ENCODE measurements around the gene GUCA1C. TPM values are rescaled to one million over a fixed set of nuclear protein-coding genes. Genes with fewer than 3 reads are reported as not detected.

GUCA1C gene
- total RNA-seq: not detected
- polyA plus RNA-seq: not detected
- long read RNA-seq, donor 1: 0 reads
- long read RNA-seq, donor 2: 0 reads

- Histone ChIP-seq H3K27me3 (ENCODE audit: control insufficient read depth in 1 of 2, insufficient read depth in 2 of 2, low read length in 1 of 2) (no peaks in the 10 kb centered on the region), H3K27ac (ENCODE audit: low read depth in 1 of 2, low read length in 2 of 2) (no peak within 1 kb of the TSS), H3K4me3 (ENCODE audit: low read length in 2 of 2) (no peak within 1 kb of the TSS), H3K4me1 (ENCODE audit: control insufficient read depth in 1 of 2, insufficient read depth in 2 of 2, low read length in 2 of 2) (no peaks in the 10 kb centered on the region), H3K36me3 (ENCODE audit: control insufficient read depth in 1 of 2, insufficient read depth in 2 of 2, low read length in 1 of 2) (no peaks in the 10 kb centered on the region), H3K9me3 (ENCODE audit: control insufficient read depth, low read length) (no peaks in the 10 kb centered on the region)
- DNase-seq: no peak
- no peak for ATAC-seq (ENCODE audit: low FRiP score)
- intact Hi-C loops (cut with DNase I): no loop called here
- WGBS, 2 donors: 79 to 88% methylated on average over 1 of the region's 1 CpG
These were observed at the start of gene GUCA1C for GRCh38 chr3:108953700-108954099. GUCA1C (minus strand) TSS chr3:108953879; CDS start chr3:108953762, 117 bp downstream.

- intact Hi-C loops (cut with DNase I): no loop called here
- H3K27me3 ChIP-seq (ENCODE audit: control insufficient read depth in 1 of 2, insufficient read depth in 2 of 2, low read length in 1 of 2): no peaks in the 10 kb centered on the region
- H3K4me1 ChIP-seq (ENCODE audit: control insufficient read depth in 1 of 2, insufficient read depth in 2 of 2, low read length in 2 of 2): no peaks in the 10 kb centered on the region
- no peaks in the 10 kb centered on the region for H3K9me3 ChIP-seq (ENCODE audit: control insufficient read depth, low read length)
- DNase-seq (no peak), ATAC-seq (ENCODE audit: low FRiP score) (no peak)
- no peaks in the 10 kb centered on the region for H3K36me3 ChIP-seq (ENCODE audit: control insufficient read depth in 1 of 2, insufficient read depth in 2 of 2, low read length in 1 of 2)
- 42 to 51% methylated on average over 3 of the region's 3 CpGs for WGBS, 2 donors
- H3K27ac ChIP-seq (ENCODE audit: low read depth in 1 of 2, low read length in 2 of 2): no peak overlapping the region
- H3K4me3 ChIP-seq (ENCODE audit: low read length in 2 of 2): no peak overlapping the region
These were observed 44.8 kb upstream of the GUCA1C start for GRCh38 chr3:108998436-108998835.

GRCh38 chr3:108985844-108986243 lies 32.2 kb upstream of the GUCA1C start:
- Histone ChIP-seq H3K27me3 (ENCODE audit: control insufficient read depth in 1 of 2, insufficient read depth in 2 of 2, low read length in 1 of 2) (no peaks in the 10 kb centered on the region), H3K36me3 (ENCODE audit: control insufficient read depth in 1 of 2, insufficient read depth in 2 of 2, low read length in 1 of 2) (no peaks in the 10 kb centered on the region), H3K4me1 (ENCODE audit: control insufficient read depth in 1 of 2, insufficient read depth in 2 of 2, low read length in 2 of 2) (no peaks in the 10 kb centered on the region), H3K4me3 (ENCODE audit: low read length in 2 of 2) (no peak overlapping the region), H3K27ac (ENCODE audit: low read depth in 1 of 2, low read length in 2 of 2) (no peak overlapping the region), H3K9me3 (ENCODE audit: control insufficient read depth, low read length) (no peaks in the 10 kb centered on the region)
- intact Hi-C loops (cut with DNase I): no loop called here
- no peak for ATAC-seq (ENCODE audit: low FRiP score)
- DNase-seq: no peak
- 2 to 3% methylated on average over 1 of the region's 1 CpG for WGBS, 2 donors

GRCh38 chr3:108983051-108983450 lies 29.4 kb upstream of the GUCA1C start:
- intact Hi-C loops (cut with DNase I): no loop called here
- Histone ChIP-seq H3K27me3 (ENCODE audit: control insufficient read depth in 1 of 2, insufficient read depth in 2 of 2, low read length in 1 of 2) (no peaks in the 10 kb centered on the region), H3K27ac (ENCODE audit: low read depth in 1 of 2, low read length in 2 of 2) (no peak overlapping the region), H3K4me1 (ENCODE audit: control insufficient read depth in 1 of 2, insufficient read depth in 2 of 2, low read length in 2 of 2) (no peaks in the 10 kb centered on the region), H3K4me3 (ENCODE audit: low read length in 2 of 2) (no peak overlapping the region), H3K36me3 (ENCODE audit: control insufficient read depth in 1 of 2, insufficient read depth in 2 of 2, low read length in 1 of 2) (no peaks in the 10 kb centered on the region), H3K9me3 (ENCODE audit: control insufficient read depth, low read length) (peaks cover 1% of the 10 kb centered on the region)
- no peak for ATAC-seq (ENCODE audit: low FRiP score)
- no peak for DNase-seq
- WGBS, 2 donors: 94 to 100% methylated on average over 1 of the region's 1 CpG

- Histone ChIP-seq H3K27me3 (ENCODE audit: control insufficient read depth in 1 of 2, insufficient read depth in 2 of 2, low read length in 1 of 2) (no peaks in the 10 kb centered on the region), H3K27ac (ENCODE audit: low read depth in 1 of 2, low read length in 2 of 2) (no peak overlapping the region), H3K4me1 (ENCODE audit: control insufficient read depth in 1 of 2, insufficient read depth in 2 of 2, low read length in 2 of 2) (no peaks in the 10 kb centered on the region), H3K9me3 (ENCODE audit: control insufficient read depth, low read length) (peaks cover 1% of the 10 kb centered on the region), H3K36me3 (ENCODE audit: control insufficient read depth in 1 of 2, insufficient read depth in 2 of 2, low read length in 1 of 2) (no peaks in the 10 kb centered on the region), H3K4me3 (ENCODE audit: low read length in 2 of 2) (no peak overlapping the region)
- intact Hi-C loops (cut with DNase I): no loop called here
- DNase-seq (no peak), ATAC-seq (ENCODE audit: low FRiP score) (no peak)
- WGBS, 2 donors: 64 to 86% methylated on average over 2 of the region's 2 CpGs
These were observed 22.4 kb upstream of the GUCA1C start for GRCh38 chr3:108976058-108976457.

DNA sequence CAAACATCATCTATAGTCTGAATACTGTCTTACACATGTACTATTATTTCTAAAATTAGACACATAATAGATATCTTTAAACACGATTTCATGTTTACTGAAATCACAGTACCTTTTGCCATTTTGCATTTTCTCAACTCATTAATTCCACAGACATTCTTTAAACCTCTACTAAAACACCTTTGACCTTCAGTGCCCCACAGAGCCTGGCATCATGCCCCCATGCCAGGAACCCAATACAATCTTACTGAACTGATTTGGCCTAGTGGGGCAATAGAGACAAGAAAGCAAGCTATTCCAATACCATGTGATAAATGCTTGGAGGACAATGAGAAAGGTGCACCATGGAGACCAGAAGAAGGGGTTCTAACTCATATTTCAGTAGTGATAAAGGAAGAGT lies 19.3 kb upstream of the GUCA1C start:
- intact Hi-C loops (cut with DNase I): no loop called here
- DNase-seq (no peak), ATAC-seq (ENCODE audit: low FRiP score) (no peak)
- no peaks in the 10 kb centered on the region for H3K9me3 ChIP-seq (ENCODE audit: control insufficient read depth, low read length)
- no peak overlapping the region for H3K4me3 ChIP-seq (ENCODE audit: low read length in 2 of 2)
- H3K36me3 ChIP-seq (ENCODE audit: control insufficient read depth in 1 of 2, insufficient read depth in 2 of 2, low read length in 1 of 2): no peaks in the 10 kb centered on the region
- H3K27ac ChIP-seq (ENCODE audit: low read depth in 1 of 2, low read length in 2 of 2): no peak overlapping the region
- H3K4me1 ChIP-seq (ENCODE audit: control insufficient read depth in 1 of 2, insufficient read depth in 2 of 2, low read length in 2 of 2): no peaks in the 10 kb centered on the region
- H3K27me3 ChIP-seq (ENCODE audit: control insufficient read depth in 1 of 2, insufficient read depth in 2 of 2, low read length in 1 of 2): no peaks in the 10 kb centered on the region
- WGBS, 2 donors: 18 to 30% methylated on average over 1 of the region's 1 CpG

DNA sequence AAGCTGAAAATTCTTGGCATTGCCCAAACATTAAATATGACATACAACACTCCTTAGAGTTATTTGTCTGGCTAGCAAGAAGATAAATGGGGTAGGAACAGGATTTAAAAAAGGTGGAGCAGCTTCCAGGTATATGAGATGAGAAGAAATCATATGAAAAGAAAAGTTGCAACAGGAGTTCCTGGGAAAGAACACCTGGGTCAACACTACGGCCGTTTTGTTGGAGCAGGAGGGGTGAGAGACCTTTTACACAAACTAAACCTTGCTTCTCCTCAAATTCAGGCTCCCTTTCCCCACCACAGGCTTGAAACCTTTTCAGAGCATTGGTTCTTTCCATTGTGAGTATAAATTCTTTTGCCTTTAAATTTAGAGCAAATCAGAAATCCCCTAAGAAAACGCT lies 18.8 kb upstream of the GUCA1C start:
- intact Hi-C loops (cut with DNase I): no loop called here
- H3K4me3 ChIP-seq (ENCODE audit: low read length in 2 of 2): no peak overlapping the region
- no peaks in the 10 kb centered on the region for H3K4me1 ChIP-seq (ENCODE audit: control insufficient read depth in 1 of 2, insufficient read depth in 2 of 2, low read length in 2 of 2)
- DNase-seq (no peak), ATAC-seq (ENCODE audit: low FRiP score) (no peak)
- H3K9me3 ChIP-seq (ENCODE audit: control insufficient read depth, low read length): no peaks in the 10 kb centered on the region
- 40 to 52% methylated on average over 3 of the region's 3 CpGs for WGBS, 2 donors
- no peaks in the 10 kb centered on the region for H3K36me3 ChIP-seq (ENCODE audit: control insufficient read depth in 1 of 2, insufficient read depth in 2 of 2, low read length in 1 of 2)
- no peak overlapping the region for H3K27ac ChIP-seq (ENCODE audit: low read depth in 1 of 2, low read length in 2 of 2)
- no peaks in the 10 kb centered on the region for H3K27me3 ChIP-seq (ENCODE audit: control insufficient read depth in 1 of 2, insufficient read depth in 2 of 2, low read length in 1 of 2)

GRCh38 chr3:108970561-108970960 lies 16.9 kb upstream of the GUCA1C start:
- WGBS, 2 donors: 47 to 49% methylated on average over 3 of the region's 3 CpGs
- H3K9me3 ChIP-seq (ENCODE audit: control insufficient read depth, low read length): no peaks in the 10 kb centered on the region
- H3K36me3 ChIP-seq (ENCODE audit: control insufficient read depth in 1 of 2, insufficient read depth in 2 of 2, low read length in 1 of 2): no peaks in the 10 kb centered on the region
- DNase-seq (no peak), ATAC-seq (ENCODE audit: low FRiP score) (no peak)
- no peak overlapping the region for H3K4me3 ChIP-seq (ENCODE audit: low read length in 2 of 2)
- no peaks in the 10 kb centered on the region for H3K4me1 ChIP-seq (ENCODE audit: control insufficient read depth in 1 of 2, insufficient read depth in 2 of 2, low read length in 2 of 2)
- intact Hi-C loops (cut with DNase I): no loop called here
- no peak overlapping the region for H3K27ac ChIP-seq (ENCODE audit: low read depth in 1 of 2, low read length in 2 of 2)
- H3K27me3 ChIP-seq (ENCODE audit: control insufficient read depth in 1 of 2, insufficient read depth in 2 of 2, low read length in 1 of 2): no peaks in the 10 kb centered on the region

GRCh38 chr3:108966773-108967172 lies 13.1 kb upstream of the GUCA1C start:
- no peak overlapping the region for H3K4me3 ChIP-seq (ENCODE audit: low read length in 2 of 2)
- no peaks in the 10 kb centered on the region for H3K27me3 ChIP-seq (ENCODE audit: control insufficient read depth in 1 of 2, insufficient read depth in 2 of 2, low read length in 1 of 2)
- whole genome bisulfite sequencing, 2 donors: 86 to 87% methylated on average over 3 of the region's 3 CpGs
- ATAC-seq (ENCODE audit: low FRiP score): no peak
- intact Hi-C loops (cut with DNase I): no loop called here
- no peaks in the 10 kb centered on the region for H3K4me1 ChIP-seq (ENCODE audit: control insufficient read depth in 1 of 2, insufficient read depth in 2 of 2, low read length in 2 of 2)
- DNase-seq: no peak
- H3K27ac ChIP-seq (ENCODE audit: low read depth in 1 of 2, low read length in 2 of 2): no peak overlapping the region
- H3K9me3 ChIP-seq (ENCODE audit: control insufficient read depth, low read length): no peaks in the 10 kb centered on the region
- no peaks in the 10 kb centered on the region for H3K36me3 ChIP-seq (ENCODE audit: control insufficient read depth in 1 of 2, insufficient read depth in 2 of 2, low read length in 1 of 2)
